Stimulated activated CD4-positive, alpha-beta T cell treated with anti-CD3 and anti-CD28 coated beads, Interleukin-12 subunit alpha, Interleukin-12 subunit beta, amount 100 ng/mL, for 48 hours (primary cell): Measurements from ENCODE around the gene LARP4B.

Experiments used
- DNase-seq, 3 donors: peaks; one replicate each; pipeline ENCODE4 v3.0.0-alpha.2; 2020; ENCODE audit warnings: low read depth in 2 of 3, low spot score in 1 of 3

The LARP4B gene

GRCh38 chr10:870564-871166, 60.8 kb downstream of the LARP4B start:
- DNase-seq, result no peak

- DNase-seq, result no peak
Measured at GRCh38 chr10:869171-869570, 62.3 kb downstream of the LARP4B start.

GRCh38 chr10:867807-868206, 63.7 kb downstream of the LARP4B start:
- DNase-seq, result no peak

GRCh38 chr10:866577-866941, 64.9 kb downstream of the LARP4B start:
- no peak for DNase-seq

GRCh38 chr10:865924-866576, 65.5 kb downstream of the LARP4B start:
- DNase-seq, result no peak

GRCh38 chr10:865257-865656, 66.2 kb downstream of the LARP4B start:
- no peak for DNase-seq

- DNase-seq, result no peak
Measured at GRCh38 chr10:860519-860918, 71.0 kb downstream of the LARP4B start.

- no peak for DNase-seq
Measured at GRCh38 chr10:856416-857157, 74.9 kb downstream of the LARP4B start.

GRCh38 chr10:855671-856070, 75.8 kb downstream of the LARP4B start:
- no peak for DNase-seq

GRCh38 chr10:855079-855478, 76.4 kb downstream of the LARP4B start:
- DNase-seq, result no peak

GRCh38 chr10:853017-853416, 78.5 kb downstream of the LARP4B start:
- DNase-seq, result no peak

- no peak for DNase-seq
Measured at GRCh38 chr10:852386-852785, 79.1 kb downstream of the LARP4B start.

GRCh38 chr10:851901-852300, 79.6 kb downstream of the LARP4B start:
- DNase-seq, result no peak

- no peak for DNase-seq
Measured at GRCh38 chr10:850093-850492, 81.4 kb downstream of the LARP4B start.

GRCh38 chr10:847868-848267, 83.6 kb downstream of the LARP4B start:
- DNase-seq, result no peak

- DNase-seq, result no peak
Measured at GRCh38 chr10:846126-846685, 85.3 kb downstream of the LARP4B start.

GRCh38 chr10:845526-845925, 86.0 kb downstream of the LARP4B start:
- DNase-seq, result no peak

- no peak for DNase-seq
Measured at GRCh38 chr10:844552-844951, 87.0 kb downstream of the LARP4B start.

- DNase-seq, result no peak
Measured at GRCh38 chr10:843703-844102, 87.8 kb downstream of the LARP4B start.

GRCh38 chr10:842795-843194, 88.7 kb downstream of the LARP4B start:
- no peak for DNase-seq

GRCh38 chr10:841535-841934, 90.0 kb downstream of the LARP4B start:
- DNase-seq, result no peak

- DNase-seq, result no peak
Measured at GRCh38 chr10:839550-840205, 91.8 kb downstream of the LARP4B start.
